ELR (cell line): Measurements from ENCODE around the gene SEPTIN2.
A peak's percentile ranks its signal among the peaks of the same experiment; 100 is the strongest.
"Not testable (repeated sequence)": the region's sequence is repeated elsewhere in the genome, so short reads cannot be mapped to it uniquely, and the experiment has no call there.

Experiments used
- DNase-seq: peaks from one replicate; pipeline ENCODE4 v3.0.0-alpha.2; 2015; ENCODE audit warnings: low read depth

Gene SEPTIN2

DNA sequence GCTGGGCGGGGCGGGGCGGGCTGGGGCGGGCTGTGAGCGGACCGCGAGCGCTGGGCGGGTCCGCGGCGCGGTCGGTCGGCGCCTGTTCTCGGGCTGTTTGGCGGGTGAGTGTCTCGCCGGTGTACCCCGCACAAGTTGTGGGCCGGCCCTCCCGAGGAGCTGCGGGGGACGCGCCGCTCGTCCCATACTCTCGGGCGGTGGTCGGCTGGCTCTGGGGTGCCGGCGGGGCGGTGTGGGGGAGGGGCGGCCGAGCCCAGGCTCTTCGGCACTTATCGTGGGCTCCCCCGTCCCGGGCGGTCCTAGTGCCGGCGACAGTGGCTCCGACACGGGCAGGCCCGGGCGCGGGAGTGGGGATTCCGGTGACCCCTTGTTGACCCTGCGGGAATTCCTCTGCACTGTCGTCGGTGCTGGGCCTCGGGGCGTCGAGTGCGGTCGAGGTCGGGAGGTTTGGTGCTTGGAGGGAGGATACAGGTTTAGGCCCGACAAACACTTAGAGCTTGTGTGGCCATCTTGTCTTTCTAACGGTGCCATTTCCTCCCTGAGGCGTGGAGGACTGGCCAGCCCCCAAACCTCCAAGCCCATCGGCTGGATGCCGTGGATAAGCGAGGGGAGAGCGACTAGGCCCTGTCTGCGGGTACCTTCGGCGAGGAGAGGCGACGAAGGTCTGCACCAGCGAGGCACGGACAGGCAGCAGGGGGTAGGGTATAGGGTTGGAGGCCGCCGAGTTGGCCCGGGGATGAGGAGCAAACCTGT, at the start of gene SEPTIN2:
Gene SEPTIN2, plus strand, starts transcription at position 47 of the 753 bp plus-strand sequence. CDS start 8,308 bp downstream, outside the sequence.
- peak; percentile 68 for DNase-seq

DNA sequence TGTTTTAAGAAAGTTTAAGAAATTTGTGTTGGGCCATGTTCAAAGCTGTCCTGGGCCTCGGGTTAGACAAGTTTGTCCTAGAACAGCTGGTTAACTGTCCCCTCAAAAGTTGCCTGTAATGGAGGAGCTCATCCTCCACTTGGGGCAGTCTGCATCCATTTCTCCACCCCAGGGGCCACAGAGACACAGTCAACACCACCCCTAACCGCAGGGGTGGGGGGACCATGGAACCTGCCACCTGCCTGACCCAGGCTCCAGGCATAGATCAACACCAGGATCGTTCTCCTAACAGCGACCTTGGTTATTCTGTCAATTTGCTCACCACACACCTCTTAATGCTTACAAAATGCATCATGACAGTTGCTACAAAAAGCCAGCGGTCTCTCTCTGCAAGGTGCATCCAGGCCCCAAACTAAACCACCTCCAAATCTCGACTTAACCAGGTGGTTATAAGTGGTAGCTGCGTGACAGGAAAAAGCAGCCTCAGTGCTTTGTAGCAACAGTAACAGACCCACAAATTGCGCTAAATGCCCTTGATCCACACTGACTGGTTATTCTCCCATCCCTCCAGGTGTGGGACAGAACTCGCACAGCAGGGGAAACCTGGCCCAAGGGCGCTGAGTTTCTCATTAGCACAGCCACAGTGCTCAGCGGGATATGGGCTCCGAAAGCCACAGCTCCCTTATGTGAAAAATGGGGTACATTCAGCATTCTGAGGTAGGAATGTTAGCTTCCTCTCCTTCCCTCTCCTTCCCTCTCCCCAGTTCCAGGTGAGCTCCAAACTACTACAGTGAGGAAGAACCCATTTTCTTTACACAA, 48.3 kb upstream of the SEPTIN2 start:
- DNase-seq = no peak

DNA sequence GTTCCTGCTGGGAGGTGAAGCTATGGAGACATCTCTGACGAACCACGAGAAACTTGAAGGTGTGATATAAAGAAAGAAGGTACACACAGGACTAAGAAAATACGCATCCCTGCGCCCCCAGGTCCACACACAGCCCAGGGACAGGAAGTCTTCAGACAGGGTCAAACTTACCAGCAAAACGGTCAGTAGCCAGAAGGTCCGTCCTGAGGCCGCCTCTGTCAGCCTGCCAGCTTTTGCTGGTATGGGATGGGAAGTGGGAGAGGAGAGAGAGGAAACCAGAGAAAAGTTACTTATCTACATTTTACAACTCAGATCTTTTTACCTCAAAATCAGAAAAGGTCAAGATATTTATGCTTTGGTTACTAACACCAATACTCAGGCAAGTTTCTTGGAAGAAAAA, 47.4 kb upstream of the SEPTIN2 start:
- no peak for DNase-seq

DNA sequence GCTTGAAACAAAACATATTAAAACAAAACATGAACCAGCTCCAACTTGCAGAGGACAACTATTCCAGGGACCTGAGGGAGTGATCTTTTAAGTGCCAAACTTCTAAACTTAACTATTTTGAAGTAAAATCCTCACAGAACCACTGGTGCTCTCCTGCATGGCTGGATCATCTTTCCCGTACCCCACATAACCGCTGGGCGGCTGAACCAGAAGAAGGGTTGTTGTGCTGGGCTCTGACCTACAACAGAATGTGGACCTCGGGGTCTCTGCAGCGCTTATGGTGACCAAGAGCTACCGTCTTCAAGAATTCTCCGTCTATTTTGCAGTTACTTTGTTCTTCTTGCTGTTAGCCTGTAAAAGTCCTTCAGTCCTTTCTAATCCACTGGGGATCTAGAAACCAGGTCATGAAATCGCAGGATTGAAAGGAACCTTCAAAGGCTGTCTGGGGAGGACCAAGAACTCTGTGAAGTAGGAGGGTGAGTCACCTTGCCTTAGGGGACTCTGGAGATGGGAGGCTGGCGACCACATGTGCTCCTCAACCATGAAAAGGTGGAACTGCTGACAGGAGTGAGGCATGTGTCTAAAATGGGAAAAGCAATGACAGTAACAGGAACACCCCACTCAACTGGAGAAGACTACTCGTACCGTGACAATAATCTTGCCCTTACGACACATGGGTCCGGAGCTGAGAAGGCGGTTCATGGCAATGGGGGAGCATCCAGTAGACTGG, 46.8 kb upstream of the SEPTIN2 start:
- DNase-seq = peak; percentile 88

DNA sequence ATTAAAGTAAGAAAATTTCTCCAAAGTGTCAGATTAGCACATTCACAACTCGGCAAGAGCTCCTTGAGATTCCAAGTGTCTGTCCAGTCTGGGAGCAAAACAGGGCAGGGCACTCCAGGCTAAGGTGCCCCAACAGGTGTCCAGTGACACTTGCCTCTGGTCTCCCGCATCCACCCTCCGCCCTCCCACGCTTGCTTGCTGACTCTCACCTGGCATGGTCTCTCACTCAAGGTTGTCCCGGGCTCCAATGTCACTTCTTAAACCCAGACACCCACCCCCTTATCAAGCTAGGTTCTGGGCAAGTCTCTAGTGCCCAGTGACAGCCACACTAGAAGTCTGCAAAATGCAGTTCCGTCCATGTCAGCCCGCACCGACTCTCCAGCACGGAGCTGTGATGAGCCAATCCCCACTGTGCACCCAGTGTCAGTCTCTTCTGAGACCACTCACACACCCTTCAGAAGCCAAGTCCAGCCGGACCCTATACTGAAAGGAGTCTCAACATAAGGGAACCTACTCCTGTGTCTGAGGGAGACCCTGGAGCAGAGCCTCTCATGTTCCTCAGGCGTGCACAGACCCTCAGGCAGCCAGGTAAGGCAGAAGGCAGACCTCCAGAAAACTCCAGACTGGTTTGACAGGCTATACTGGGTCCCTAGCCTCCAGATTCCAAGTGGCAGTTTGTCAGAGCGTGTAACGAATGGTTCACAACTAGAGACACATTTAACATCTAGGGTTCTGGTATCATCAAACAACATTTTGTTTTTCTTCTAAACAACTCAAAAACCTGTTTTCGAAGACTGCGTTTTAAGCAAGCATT, 45.8 kb upstream of the SEPTIN2 start:
- no peak for DNase-seq

DNA sequence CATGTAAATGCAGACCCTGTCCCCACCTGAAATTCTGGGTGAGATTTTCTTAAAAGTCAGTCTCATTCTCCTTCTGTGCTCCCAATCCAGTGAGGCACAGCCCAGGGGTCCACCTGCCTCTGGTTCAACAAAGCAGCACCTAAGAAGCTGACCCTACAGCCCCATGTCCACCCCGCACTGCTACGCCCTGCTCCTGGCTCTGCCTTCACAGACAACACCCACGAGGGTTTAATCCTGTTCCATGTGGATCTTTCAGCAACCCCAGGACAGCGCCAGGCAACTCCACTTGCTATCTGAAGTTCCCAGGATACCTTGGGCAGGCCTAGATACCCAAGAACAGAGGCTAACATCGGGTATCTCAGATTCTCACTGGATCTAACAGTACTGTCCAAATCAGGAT, 45.2 kb upstream of the SEPTIN2 start:
- DNase-seq = no peak

DNA sequence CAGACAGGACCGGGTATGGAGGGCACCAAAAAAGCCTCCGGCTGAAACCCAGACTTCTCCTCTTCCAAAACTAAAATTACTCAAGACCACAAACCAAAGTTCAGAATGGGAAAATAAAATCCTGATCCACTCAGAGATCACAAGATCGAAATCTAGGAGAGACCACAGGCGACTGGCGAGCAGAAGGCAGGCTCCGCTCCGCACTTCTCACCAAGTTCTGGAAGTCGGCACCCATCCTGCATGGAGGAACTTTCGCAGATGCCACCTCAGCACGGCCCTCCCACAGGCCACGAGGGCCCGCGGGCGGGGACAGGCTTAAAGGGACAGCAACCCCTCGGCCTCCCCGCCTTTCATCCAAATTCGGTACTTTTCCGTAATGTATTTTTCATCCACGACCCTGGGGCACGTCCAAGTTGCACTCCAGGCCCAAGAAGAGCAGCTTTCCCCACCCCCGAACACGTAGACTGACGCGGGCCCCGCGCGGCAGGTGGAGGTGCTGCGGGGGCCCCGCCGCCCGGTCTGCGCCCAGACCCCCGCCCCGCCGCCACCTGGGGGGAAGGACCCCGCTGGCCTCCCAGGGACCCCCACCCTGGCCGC, 43.9 kb upstream of the SEPTIN2 start:
- DNase-seq = peak; percentile 85

DNA sequence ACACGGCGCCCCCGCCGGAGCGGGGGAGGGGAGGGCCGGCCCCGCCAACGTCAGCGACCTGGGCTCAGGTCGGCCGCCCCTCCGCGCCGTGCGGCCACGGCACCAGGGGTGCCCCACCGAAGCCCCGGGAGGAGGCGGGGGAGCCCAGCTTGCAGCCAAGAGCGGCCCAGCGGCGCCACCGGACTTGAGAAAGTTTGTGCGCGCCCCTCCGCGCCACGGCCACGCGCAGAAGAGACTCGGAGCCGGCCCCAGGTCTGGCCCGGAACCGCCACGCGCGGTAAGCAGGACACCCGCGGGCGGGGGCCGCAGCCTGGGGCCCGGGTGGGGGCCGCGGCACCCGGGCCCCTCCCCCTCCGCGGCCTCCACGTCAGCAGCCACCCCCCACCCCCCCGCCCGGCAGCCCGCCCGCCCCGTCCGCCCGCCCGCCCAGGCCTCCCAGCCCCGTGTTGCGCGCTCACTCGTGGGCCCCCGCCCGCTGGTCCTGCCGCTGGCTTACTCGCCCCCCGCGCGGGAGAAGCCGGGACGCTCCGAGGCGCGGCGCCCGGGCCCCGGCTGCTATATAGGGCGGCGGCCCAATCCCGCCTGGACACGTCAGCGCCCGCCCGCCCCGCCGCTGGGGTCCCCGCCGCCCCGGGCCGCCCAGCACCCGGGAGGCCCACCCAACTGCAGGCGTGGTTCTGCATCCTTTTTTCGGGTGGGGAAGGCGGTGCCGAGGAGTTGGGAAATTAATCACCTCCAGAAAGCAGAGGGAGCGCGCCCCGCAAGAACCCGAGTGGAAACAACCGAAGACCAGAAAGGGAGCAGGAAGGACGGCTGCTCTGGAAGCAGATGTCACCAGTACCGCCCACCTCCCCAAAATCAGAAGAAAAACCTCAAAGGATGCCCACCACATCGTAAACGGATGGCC, 43.2 kb upstream of the SEPTIN2 start:
- peak; percentile 79 for DNase-seq

DNA sequence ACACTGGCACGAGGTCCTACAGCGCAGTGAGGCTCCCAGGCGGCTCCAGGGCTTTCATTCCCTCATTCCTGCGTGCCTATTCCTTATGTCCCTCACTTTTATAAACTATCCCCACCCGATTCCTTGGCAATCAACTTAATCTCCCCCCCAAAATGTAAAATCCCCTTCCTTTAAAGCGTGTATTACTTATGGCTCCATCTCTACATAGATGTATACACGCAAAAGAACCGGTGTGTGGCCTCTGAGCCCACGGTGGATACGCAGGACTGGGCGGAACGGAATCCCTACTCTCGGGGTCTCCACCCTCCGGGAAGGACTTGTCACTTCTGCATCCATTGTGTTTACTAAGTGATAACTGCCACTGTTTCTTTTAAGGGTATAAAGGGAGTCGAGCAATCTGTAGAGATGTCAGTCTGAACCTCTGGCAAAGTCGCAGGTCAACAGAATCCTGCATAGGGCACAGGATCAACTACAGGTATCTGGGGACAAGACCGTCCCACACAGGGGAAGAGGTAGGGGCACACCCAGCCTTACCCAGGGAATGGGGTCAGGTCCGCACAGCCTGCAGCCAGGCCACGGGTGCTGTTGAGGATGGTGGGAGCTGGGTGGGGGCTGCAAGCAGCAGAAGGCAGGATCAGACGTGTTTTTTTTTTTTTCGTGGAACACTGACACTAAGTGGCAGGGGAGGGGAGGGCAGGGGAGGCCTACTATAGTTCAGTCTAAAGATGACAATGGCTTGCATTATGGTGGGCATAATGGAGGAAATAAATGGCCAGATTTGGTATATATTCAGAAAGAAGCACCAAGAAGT, 42.3 kb upstream of the SEPTIN2 start:
- no peak for DNase-seq

DNA sequence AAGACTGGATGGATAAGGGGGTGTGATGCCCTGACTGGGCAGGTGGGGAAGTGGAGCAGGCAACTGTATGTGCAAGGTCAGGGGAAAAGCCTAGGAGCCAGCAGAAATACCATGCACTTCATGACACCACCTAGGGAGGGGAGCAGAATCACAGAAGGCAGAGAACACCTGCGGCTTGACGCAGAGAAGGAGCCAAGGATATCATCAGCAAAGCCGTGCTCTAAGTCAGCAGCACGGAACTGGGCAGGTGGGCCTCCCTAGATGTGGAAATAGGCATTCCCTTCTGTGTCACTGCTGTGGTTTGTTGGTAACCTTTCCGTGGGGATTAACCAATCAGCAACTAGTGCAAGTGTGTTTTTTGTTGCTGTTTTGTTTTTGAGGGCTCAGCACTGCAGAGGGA, 41.6 kb upstream of the SEPTIN2 start:
- no peak for DNase-seq

DNA sequence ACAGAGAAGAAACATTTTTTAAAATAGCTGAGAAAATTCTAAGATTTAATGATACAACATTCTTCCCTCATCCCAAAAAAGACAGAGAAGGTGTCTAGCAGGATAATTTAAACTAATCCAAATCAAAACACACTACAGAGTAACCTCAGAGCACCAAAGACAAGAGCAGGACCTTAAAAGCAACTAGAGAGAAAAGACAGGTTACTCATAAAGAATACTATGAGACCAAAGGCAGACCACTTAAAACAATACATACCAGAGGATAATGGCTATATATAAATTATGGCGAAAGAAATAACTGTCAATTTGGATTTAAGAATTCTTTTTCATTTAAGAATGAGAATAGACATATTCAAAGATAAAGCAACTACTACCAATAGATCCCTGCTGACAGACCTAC, 40.2 kb upstream of the SEPTIN2 start:
- DNase-seq = no peak

DNA sequence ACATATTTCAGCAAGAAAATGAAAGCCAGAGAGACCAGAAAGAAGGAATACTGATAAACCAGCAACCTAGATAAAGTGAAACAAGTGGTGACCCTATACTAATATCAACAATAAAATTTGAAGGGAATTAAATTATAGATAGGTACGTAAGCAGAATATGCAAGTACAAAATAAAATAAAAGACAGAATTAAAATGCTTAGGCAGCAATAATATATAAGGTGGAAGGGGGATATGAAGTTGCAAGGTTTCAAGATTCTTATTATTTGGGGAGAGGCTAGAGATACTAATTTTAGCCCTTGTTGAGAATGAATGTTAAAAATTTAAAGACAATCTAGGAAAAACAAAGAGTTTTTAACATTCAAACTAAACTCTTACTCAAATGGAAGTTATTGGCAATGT, 39.8 kb upstream of the SEPTIN2 start:
- no peak for DNase-seq

DNA sequence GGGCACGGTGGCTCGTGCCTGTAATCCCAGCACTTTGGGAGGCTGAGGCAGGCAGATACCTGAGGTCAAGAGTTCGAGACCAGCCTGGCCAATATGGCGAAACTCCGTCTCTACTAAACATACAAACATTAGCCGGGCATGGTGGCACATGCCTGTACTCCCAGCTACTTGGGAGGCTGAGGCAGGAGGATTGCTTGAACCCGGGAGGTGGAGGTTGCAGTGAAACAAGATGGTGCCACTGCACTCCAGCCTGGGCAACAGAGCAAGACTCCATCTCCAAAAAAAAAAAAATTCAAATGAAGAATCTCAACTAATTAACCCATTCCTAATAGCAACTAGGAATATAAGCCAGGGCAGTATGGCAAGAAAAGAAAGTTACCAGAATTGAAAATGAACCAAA, 37.4 kb upstream of the SEPTIN2 start:
- DNase-seq = not testable (repeated sequence)

DNA sequence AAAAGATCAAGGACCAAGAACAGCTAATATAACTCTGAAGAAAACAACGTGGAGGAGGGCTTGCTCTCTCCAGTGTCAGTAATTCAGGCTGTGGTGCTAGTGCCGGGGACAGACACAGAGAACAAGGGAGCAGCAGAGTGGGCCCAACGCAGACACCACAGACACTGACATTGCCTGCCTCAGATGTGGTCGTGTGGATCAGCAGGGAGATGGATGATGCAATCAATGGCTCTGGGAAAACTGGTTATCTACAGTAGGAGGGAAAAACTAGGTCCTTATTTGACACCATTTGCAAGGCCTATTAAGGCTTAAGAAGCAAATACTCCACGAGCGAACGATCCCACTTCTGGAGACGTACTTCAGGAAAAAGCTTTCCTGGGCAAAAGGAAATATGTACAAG, 36.3 kb upstream of the SEPTIN2 start:
- no peak for DNase-seq

DNA sequence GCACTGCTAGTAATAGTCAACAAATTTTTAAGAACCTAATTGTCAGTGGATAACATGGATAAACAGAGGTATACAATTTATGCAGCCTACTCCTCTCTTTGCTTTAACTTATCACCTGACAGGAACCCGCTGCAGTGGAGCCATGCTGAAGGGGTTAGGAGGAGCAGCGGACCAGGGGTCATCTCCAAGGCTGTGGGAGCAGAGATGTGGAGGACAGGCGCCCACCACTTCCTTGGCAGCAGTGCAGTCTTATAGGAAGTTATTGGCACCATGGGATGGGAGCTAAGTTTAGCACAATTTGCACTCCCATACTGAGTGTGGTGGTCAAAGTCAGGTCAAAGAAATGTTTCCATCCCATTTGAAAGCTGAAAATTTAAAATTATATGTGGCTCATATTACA, 35.9 kb upstream of the SEPTIN2 start:
- no peak for DNase-seq

DNA sequence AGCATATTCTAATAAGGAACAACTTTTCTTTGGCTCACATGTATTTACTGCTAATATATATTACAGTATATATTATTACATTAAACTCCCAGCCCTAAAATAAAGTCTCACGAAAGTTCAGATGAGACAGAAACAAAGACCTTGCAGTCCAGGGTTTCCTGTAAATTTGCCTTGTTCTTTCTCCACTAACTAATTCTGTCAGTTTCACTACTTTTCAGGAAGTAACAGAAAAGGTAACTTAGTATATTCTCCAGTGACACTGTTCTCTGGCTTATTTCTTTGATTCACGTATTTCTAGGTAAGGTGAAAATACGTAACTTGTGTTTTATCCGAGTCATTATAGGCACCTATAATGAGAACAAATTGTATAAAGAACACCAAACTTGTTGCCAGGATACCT, 35.4 kb upstream of the SEPTIN2 start:
- no peak for DNase-seq

DNA sequence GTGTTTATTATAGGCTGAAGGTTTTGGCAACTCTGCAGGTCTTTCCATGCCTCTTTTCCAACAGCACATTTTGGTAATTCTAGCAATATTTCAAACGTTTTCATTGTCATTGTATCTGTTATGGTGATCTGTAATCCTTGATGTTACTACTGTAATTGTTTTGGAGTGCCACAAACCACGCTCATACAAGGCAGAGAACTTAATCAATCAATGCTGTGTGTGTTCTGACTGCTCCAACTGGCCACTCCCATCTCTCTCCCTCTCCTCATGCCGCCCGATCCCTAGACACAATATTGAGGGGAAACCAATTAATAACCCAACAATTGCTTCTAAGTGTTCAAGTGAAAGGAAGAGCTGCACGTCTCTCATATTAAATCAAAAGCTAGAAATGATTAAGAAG, 33.2 kb upstream of the SEPTIN2 start:
- no peak for DNase-seq

DNA sequence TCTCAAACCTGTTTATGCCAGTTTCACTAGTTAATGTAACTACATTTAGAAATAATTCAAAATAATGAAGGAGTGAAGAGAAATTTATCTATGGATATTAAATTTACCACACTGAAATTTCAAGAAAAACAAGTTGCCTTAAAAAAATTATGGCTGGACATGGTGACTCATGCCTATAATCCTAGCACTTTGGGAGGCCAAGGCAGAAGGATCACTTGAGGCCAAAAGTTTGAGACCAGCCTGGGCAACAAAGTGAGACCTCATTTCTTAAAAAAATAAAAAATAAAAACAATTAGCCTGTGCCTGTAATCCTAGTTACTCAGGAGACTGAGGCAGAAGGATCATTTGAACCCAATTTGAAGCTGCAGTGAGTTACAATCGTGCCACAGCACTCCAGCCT, 30.1 kb upstream of the SEPTIN2 start:
- DNase-seq = no peak

DNA sequence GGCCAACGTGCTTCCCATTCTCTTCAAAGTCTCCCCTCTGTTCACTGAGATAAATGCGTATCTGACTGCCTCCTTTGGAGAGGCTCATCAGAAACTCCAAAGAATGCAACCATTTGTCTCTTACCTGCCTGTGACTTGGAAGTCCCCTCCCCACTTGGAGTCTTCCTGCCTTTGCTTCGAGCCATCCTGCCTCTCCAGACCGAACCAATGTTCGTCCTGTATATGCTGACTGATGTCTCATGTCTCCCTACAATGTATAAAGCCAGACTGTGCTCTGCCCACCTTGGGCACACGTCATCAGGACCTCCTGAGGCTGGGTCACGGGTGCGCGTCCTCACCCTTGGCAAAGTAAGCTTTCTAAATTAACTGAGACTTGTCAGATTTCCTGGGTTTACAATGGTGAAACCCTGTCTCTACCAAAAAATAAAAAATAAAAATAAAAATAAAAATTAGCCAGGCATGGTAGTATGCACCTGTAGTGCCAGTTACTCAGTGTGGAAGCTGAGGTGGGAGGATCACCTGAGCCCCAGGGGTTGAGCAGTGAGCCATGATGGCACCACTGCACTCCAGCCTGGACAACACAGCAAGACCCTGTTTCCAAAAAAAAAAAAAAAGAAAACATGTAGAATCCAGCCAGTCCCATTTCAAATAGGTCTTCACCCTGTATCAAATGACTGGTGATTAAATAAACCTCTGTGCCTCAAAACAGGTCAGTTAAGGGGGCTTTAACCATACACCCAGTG, 29.2 kb upstream of the SEPTIN2 start:
- DNase-seq = no peak
